Stimulated activated CD4-positive, alpha-beta T cell treated with anti-CD3 and anti-CD28 coated beads, Interleukin-2, amount 100 ng/mL, for 24 hours (primary cell): Measurements from ENCODE around the gene AMZ2.

Source experiments
- DNase-seq, 2 donors: peaks; one replicate each; pipeline ENCODE4 v3.0.0-alpha.2; 2020

The AMZ2 gene

GRCh38 chr17:68291836-68292688 is 44.2 kb downstream of the AMZ2 start:
- peak; percentile 86 to 88 for DNase-seq

GRCh38 chr17:68292689-68293040 is 44.8 kb downstream of the AMZ2 start:
- no peak for DNase-seq

- DNase-seq = no peak
Observed at GRCh38 chr17:68293490-68294195, 45.8 kb downstream of the AMZ2 start.

- no peak for DNase-seq
Observed at GRCh38 chr17:68294196-68294555, 46.3 kb downstream of the AMZ2 start.

GRCh38 chr17:68294617-68295016 is 46.8 kb downstream of the AMZ2 start:
- no peak for DNase-seq

GRCh38 chr17:68295086-68295485 is 47.2 kb downstream of the AMZ2 start:
- DNase-seq = peak; percentile 60 to 64

- DNase-seq = peak; percentile 27 to 36
Observed at GRCh38 chr17:68296217-68297191, 48.7 kb downstream of the AMZ2 start.

- no peak for DNase-seq
Observed at GRCh38 chr17:68297195-68297594, 49.4 kb downstream of the AMZ2 start.

- no peak for DNase-seq
Observed at GRCh38 chr17:68298601-68299000, 50.8 kb downstream of the AMZ2 start.

GRCh38 chr17:68299817-68300216 is 52.0 kb downstream of the AMZ2 start:
- no peak for DNase-seq

GRCh38 chr17:68301438-68301959 is 53.7 kb downstream of the AMZ2 start:
- DNase-seq = no peak

- DNase-seq = no peak
Observed at GRCh38 chr17:68302066-68302564, 54.3 kb downstream of the AMZ2 start.

GRCh38 chr17:68302666-68303065 is 54.8 kb downstream of the AMZ2 start:
- DNase-seq = no peak

GRCh38 chr17:68304706-68305105 is 56.9 kb downstream of the AMZ2 start:
- DNase-seq = no peak

GRCh38 chr17:68305142-68305541 is 57.3 kb downstream of the AMZ2 start:
- DNase-seq = no peak
